Spinal cord (tissue), 10 donors: ENCODE results near the gene PODXL2. TPM values are rescaled to one million over a fixed set of nuclear protein-coding genes. Genes with fewer than 3 reads are reported as not detected.
A peak's percentile ranks its signal among the peaks of the same experiment; 100 is the strongest.

Experiments
- DNase-seq, 6 donors: peaks; one replicate each; pipeline versions ENCODE4 v3.0.0 to v3.0.0-alpha.2; 2013 to 2015; ENCODE audit warnings: low spot score in 6 of 6, low read depth in 4 of 6
- H3K27ac ChIP-seq: one replicate; pipeline ENCODE4 v1.5.1; 2013; ENCODE audit warnings: low read depth, low read length, control low read depth
- H3K27me3 ChIP-seq: one replicate; pipeline ENCODE4 v1.6.1; 2013; ENCODE audit warnings: low read length; ENCODE audit not compliant: control insufficient read depth, insufficient read depth
- H3K36me3 ChIP-seq: one replicate; pipeline ENCODE4 v1.6.1; 2013; ENCODE audit warnings: low read length; ENCODE audit not compliant: control insufficient read depth, insufficient read depth
- H3K4me1 ChIP-seq: one replicate; pipeline ENCODE4 v1.6.1; 2013; ENCODE audit warnings: low read length; ENCODE audit not compliant: control insufficient read depth, insufficient read depth
- H3K4me3 ChIP-seq: one replicate; pipeline ENCODE4 v1.5.1; 2013; ENCODE audit warnings: low read depth, low read length, control low read depth
- H3K9me3 ChIP-seq: one replicate; pipeline ENCODE4 v1.6.1; 2013; ENCODE audit warnings: low read length; ENCODE audit not compliant: control insufficient read depth, insufficient read depth
- WGBS: methylation state at CpG from one replicate; pipeline ENCODE4 v1.1.5; 2013; ENCODE audit warnings: missing lambda C conversion rate; ENCODE audit not compliant: insufficient coverage; 5-methylcytosine and 5-hydroxymethylcytosine counted together
- long read RNA-seq, 4 donors: transcript quantifications; one replicate each; lab custom pipeline, GENCODE V29; 2026
- polyA plus RNA-seq, 2 donors: library from polyadenylated mRNA; unstranded; fragments of 120-200 nt; gene quantifications; one replicate each; pipeline ENCODE4 v1.2.1, GENCODE V29; 2013; ENCODE audit not compliant: insufficient read length in 2 of 2
- total RNA-seq, 2 donors: library from RNA; depleted of rRNA in 1 of 2; stranded (reverse); fragments of 120-200 nt in 1 of 2; fragments of >200 nt in 1 of 2; gene quantifications; one replicate each; pipeline versions ENCODE4 v1.2.3 to v1.2.4, GENCODE V29; 2013 to 2014
- donor health status: healthy.

The PODXL2 gene, protein sequence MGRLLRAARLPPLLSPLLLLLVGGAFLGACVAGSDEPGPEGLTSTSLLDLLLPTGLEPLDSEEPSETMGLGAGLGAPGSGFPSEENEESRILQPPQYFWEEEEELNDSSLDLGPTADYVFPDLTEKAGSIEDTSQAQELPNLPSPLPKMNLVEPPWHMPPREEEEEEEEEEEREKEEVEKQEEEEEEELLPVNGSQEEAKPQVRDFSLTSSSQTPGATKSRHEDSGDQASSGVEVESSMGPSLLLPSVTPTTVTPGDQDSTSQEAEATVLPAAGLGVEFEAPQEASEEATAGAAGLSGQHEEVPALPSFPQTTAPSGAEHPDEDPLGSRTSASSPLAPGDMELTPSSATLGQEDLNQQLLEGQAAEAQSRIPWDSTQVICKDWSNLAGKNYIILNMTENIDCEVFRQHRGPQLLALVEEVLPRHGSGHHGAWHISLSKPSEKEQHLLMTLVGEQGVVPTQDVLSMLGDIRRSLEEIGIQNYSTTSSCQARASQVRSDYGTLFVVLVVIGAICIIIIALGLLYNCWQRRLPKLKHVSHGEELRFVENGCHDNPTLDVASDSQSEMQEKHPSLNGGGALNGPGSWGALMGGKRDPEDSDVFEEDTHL
- total RNA-seq = 100 to 1,000 TPM in 1 of 2 donors, 10 to 100 TPM in 1; 73.4 to 102 TPM
- 100 to 1,000 TPM; 221 to 234 TPM for polyA plus RNA-seq
- long read RNA-seq, donor 1, transcript PODXL2-201 (8 exons, 2,186 nt) = major isoform, 126 of 188 reads
- long read RNA-seq, donor 1, partial matches to known transcripts = 62 of 188 reads
- long read RNA-seq, donor 1, other reads (novel, unspliced or antisense) = 0 of 188 reads
- long read RNA-seq, donor 2, transcript PODXL2-201 (8 exons, 2,186 nt) = major isoform, 21 of 90 reads
- long read RNA-seq, donor 2, partial matches to known transcripts = 69 of 90 reads
- long read RNA-seq, donor 2, other reads (novel, unspliced or antisense) = 0 of 90 reads
- long read RNA-seq, donor 3, transcript PODXL2-201 (8 exons, 2,186 nt) = major isoform, 30 of 135 reads
- long read RNA-seq, donor 3, partial matches to known transcripts = 105 of 135 reads
- long read RNA-seq, donor 3, other reads (novel, unspliced or antisense) = 0 of 135 reads
- long read RNA-seq, donor 4, partial matches to known transcripts = 0 of 4 reads
- long read RNA-seq, donor 4, other reads (novel, unspliced or antisense) = 0 of 4 reads

DNA sequence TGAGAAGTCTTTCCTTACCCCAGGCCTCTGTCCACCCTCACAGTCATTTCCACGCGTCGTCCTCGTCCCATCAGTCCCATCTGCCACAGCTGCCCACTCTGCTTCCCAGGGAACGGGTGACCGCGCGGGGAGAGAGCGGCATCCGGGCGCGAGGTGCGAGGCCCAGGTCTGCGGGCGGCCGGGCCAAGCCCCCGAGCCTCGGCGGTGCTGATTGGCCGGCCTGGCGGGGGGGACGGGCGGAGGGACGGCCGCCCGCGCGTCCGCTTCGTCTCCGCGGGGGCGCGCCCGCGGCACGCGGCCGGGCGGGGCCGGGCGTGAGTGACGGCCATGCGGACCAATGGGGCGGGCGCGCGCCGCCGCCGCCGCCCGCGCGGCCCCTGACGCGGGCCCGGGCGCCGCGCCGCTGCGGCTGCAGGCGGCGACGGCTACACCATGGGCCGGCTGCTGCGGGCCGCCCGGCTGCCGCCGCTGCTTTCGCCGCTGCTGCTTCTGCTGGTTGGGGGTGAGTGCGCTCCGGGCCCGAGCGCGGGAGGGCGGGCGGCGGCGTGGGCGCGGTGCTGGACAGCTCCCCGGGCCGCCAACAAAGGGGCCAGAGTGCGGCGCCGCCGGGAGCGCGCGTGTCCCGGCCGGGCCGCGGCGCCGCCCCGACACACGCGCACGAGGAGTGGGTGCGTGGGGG is at the start of gene PODXL2:
TSS of gene PODXL2 (plus strand) at position 398 of the 679 bp plus-strand sequence. CDS start at position 433, 35 bp downstream.
- DNase-seq = peak in 3 of 6 donors; percentile 67 to 92 (median 90)
- Histone ChIP-seq H3K4me1 (peaks cover 26% of the 10 kb centered on the region), H3K4me3 (peak within 1 kb of the TSS; percentile 58), H3K9me3 (no peaks in the 10 kb centered on the region), H3K36me3 (no peaks in the 10 kb centered on the region), H3K27me3 (peaks cover 3% of the 10 kb centered on the region), H3K27ac (no peak within 1 kb of the TSS)
- WGBS = 1% methylated on average over 105 of the region's 105 CpGs

GRCh38 chr3:127580327-127581060 is 48.5 kb upstream of the PODXL2 start:
- no peak for DNase-seq

GRCh38 chr3:127584734-127585133 is 44.3 kb upstream of the PODXL2 start:
- Histone ChIP-seq H3K9me3 (no peaks in the 10 kb centered on the region), H3K4me3 (no peak overlapping the region), H3K27ac (no peak overlapping the region), H3K27me3 (no peaks in the 10 kb centered on the region), H3K4me1 (peaks cover 35% of the 10 kb centered on the region), H3K36me3 (peaks cover 33% of the 10 kb centered on the region)
- 100% methylated on average over 2 of the region's 6 CpGs for WGBS
- DNase-seq = no peak

More at GRCh38 chr3:127580327-127581060, 48.5 kb upstream of the PODXL2 start:
- Histone ChIP-seq H3K36me3 (peaks cover 48% of the 10 kb centered on the region), H3K4me1 (peaks cover 11% of the 10 kb centered on the region), H3K4me3 (no peak overlapping the region), H3K27ac (no peak overlapping the region), H3K9me3 (no peaks in the 10 kb centered on the region), H3K27me3 (no peaks in the 10 kb centered on the region)
- 81% methylated on average over 10 of the region's 11 CpGs for WGBS

DNA sequence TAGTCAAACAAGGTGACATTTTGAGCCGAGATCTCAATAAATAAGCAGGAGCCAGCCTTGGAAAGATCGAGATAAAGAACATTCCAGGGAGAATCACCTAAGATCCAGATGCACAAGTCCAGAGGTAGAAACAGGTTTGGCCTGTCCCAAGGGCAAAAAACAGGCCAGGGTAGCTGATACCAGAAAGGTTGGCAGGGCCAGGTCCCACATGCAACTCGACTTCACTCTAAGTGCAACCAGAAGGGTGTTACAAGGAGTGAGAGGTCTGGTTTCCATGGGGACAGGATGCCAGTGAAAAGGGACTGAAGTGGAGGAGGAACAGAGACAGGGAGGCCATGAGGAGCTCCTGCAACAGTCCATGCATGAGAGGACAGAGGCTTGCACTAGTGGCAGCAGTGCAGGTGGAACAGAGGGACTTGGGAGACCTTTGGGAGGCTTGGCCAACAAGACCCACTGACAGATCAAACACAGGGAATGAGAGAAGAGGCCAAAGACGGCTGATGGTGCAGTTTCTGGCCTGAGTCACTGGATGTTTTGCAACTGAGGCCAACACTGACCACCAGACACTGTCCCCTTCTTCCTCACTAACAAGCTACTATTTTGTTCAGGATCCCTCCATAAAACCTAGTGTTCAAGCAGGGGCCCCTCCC is 43.7 kb upstream of the PODXL2 start:
- no peaks in the 10 kb centered on the region for H3K27me3 ChIP-seq
- H3K36me3 ChIP-seq = peaks cover 28% of the 10 kb centered on the region
- no peak overlapping the region for H3K4me3 ChIP-seq
- WGBS = 71% methylated on average over 4 of the region's 4 CpGs
- H3K4me1 ChIP-seq = peaks cover 36% of the 10 kb centered on the region
- H3K9me3 ChIP-seq = no peaks in the 10 kb centered on the region
- no peak for DNase-seq
- H3K27ac ChIP-seq = no peak overlapping the region

DNA sequence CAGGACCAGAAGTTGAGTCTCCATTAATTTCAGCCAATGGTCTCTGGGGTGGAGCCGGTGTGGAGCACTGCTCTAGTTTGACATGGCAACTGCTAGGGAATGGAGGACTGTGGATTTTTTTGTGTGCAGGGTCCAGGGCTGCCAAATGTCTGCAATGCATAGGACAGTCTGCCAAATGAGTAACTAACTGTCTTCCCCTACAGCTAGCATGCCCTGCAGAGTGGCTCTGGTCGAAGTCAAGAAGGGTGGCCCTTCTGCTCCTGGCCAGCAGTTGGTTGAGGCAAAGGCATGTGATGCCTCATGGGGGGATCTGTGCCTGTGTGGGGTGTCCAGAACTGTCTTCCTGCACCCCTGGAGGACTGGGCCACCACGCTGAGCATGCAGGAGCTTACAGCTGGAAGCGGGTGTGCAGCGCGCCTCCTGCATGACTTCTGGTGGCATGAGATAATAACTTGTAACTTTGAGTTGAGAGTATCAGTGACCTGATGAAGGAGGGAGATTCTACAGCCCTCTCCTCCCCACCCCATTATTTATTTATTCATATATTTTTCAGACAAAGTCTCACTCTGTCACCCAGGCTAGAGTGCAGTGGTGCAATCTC is 43.1 kb upstream of the PODXL2 start:
- Histone ChIP-seq H3K27ac (no peak overlapping the region), H3K9me3 (no peaks in the 10 kb centered on the region), H3K4me1 (peaks cover 36% of the 10 kb centered on the region), H3K27me3 (no peaks in the 10 kb centered on the region), H3K36me3 (peaks cover 28% of the 10 kb centered on the region), H3K4me3 (no peak overlapping the region)
- peak in 1 of 6 donors; percentile 27 for DNase-seq
- WGBS = 78% methylated on average over 2 of the region's 6 CpGs

GRCh38 chr3:127587876-127588275 is 41.1 kb upstream of the PODXL2 start:
- Histone ChIP-seq H3K27me3 (no peaks in the 10 kb centered on the region), H3K4me1 (peaks cover 43% of the 10 kb centered on the region), H3K36me3 (peaks cover 23% of the 10 kb centered on the region), H3K4me3 (no peak overlapping the region), H3K27ac (no peak overlapping the region), H3K9me3 (no peaks in the 10 kb centered on the region)
- no peak for DNase-seq
- WGBS = 90% methylated on average over 4 of the region's 4 CpGs

DNA sequence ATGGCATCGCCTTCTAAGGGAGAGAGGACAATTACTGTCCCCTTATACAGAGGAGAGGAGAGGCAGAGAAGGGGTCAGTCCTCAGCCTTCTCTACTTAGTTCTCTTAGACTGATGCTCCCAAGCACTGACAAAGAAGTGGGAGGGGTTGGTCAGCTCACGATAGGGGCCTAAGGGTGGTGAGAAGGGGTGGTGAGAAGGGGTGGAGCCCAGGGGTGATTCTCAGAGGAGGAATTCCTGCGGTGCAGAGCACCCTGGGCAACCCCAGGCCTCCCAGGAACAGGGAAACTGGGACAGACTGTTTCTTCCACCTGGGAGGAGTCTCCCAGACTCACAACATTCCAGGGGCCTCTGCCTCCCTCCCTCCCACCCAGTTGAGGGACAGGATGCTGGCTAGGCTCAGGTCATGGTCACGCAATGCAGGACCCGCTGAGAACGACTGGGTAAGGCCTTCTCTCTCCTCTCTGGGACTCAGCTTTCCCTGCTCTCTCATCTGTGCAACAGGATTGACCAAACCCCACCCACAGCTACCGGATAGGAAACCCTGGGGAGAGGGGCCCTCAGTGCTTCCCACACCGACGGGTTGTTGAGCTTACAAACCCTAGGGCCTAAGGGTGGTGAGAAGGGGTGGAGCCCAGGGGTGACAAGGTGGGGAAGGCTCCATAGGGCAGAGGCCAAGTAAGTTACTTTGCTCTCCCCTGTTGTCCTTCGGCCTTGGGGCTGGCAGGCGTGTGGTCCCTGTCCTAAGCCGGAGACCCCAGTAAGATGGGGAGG is 40.0 kb upstream of the PODXL2 start:
- Histone ChIP-seq H3K27ac (no peak overlapping the region), H3K36me3 (peaks cover 19% of the 10 kb centered on the region), H3K27me3 (no peaks in the 10 kb centered on the region), H3K4me3 (peak overlapping the region; percentile 69), H3K4me1 (peaks cover 43% of the 10 kb centered on the region), H3K9me3 (no peaks in the 10 kb centered on the region)
- 38% methylated on average over 9 of the region's 12 CpGs for WGBS
- DNase-seq = no peak
